GM18858 (cell line): ENCODE results near the gene ADAMTS19.

ENCODE experiments used
- ATAC-seq: cut with Tn5 transposase; IDR thresholded peaks from one replicate; pipeline ENCODE4 v1.9.1; 2021; ENCODE audit not compliant: unreplicated experiment

Gene ADAMTS19

GRCh38 chr5:129763651-129764050, 303.6 kb downstream of the ADAMTS19 start:
- ATAC-seq: no peak

DNA sequence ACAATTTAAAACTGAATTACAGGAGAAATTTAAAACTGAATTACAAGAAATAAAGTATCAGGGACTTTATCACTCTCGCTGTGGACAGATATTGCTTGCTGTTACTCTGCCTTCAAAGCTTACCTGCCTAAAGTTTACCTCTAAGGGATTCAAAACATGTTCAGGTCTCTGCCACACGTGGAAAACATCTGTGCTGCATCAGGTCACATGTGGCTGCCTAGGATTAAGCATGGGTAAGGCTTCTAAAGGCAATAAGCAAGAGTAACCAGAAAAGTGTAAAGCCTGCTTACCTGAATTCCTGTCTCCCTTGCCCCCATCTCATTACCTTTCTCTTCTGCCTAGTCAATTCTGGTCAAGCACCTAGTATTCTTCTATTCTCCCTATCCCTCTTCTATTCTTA, 306.7 kb downstream of the ADAMTS19 start:
- no peak for ATAC-seq

DNA sequence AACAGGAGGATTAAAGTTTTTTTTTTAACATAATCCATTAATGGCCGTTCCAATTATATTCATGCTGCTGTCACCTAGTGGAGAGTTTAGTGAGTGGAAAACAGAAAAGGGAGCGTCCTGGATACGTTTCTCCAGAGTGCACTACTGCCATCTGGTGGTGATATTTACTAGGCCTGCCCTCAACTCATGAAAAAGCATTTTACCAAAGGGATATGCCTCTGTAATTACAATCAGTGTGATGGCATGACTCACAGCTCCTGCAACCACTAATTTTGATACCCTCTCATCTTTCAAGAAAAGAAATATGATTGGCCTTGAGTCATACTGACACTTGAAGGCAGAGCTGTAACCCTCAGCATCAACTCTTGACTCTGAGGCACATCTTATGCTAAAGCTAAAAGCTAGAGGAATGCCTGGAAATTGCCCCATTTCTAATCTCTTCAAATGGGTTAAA, 307.9 kb downstream of the ADAMTS19 start:
- peak; percentile 90 for ATAC-seq

GRCh38 chr5:129768735-129769134, 308.6 kb downstream of the ADAMTS19 start:
- ATAC-seq: no peak

- no peak for ATAC-seq
Measured at GRCh38 chr5:129770024-129770820, 310.1 kb downstream of the ADAMTS19 start.

DNA sequence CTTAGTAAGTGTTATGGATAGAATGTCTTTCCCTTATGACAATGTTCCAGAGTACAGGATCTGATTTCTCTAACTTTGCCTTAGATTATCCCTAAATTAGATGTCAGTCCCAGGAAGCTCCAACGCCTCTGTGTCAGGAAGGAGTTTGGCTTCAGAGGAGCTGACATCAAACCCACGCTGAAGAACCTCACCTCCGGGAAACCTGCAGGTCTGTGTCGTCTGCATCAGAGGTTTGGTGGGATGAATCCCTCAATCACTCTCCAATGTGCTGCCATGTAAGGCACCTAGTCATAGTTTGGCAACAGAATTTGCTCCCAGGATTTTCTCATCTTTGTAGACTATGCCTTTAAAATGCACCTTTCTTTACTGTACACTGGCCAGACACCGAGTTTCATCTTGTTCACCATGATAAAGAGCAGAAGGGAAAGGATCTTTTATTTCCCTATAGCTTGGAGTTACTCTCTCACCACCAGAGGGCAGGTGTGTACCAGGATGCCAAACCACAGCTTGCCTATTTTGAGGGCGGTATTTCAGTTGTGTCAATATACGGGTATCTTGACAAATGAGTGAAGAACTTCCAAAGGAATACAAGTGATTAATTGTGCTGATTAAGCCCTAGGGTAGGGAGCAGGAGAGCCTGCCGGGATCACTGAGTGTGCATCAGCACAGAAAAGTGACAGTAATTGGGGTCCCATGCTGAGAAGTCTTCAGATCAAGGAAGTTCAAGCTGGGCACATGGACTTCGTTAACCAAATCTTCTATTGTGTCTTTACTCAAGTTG, 311.1 kb downstream of the ADAMTS19 start:
- peak; percentile 71 for ATAC-seq

DNA sequence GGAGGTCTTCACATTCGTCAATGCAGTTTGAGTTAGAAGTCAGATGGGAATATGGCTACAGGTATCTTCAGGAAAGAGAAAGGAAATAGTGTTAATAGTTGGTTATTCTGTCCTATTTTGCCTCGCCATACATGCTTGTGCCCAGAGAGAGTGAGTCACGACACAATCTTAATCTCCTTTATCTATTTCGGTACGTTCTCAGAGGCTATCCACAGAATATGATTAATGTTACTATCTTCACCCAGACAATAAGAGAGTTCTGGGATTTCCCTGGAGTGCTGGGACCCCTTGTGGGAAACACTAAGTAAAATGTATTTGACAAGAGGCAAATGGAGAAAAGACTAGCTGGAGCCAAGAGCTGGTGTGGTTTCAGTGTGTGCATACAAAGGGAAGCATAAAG, 313.3 kb downstream of the ADAMTS19 start:
- ATAC-seq: no peak

DNA sequence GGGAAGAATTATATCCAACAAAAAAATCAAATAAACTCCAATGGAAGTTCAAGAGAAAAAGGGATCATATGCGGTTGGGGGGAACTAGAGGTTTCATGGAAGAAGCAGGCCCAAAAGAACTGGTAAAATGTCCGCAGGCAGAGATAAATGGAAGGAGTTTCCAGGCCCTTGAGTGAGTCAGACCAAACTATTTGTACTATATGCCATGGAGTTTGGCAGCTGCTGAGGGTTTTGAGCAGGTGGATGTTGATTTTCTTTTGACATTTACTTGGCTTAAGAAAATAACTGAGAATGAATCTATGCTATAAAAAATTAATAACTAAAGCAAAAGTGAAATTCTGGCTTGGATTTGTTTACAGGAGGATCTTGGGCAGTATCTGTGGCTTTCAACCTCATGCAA, 321.5 kb downstream of the ADAMTS19 start:
- ATAC-seq: no peak
